GM12864 (cell line): ENCODE measurements around the gene HSF5.
A peak's percentile ranks its signal among the peaks of the same experiment; 100 is the strongest.

Experiments
- DNase-seq: peaks from one replicate; pipeline ENCODE4 v3.0.0-alpha.2; 2011; ENCODE audit warnings: low read depth
- H3K4me3 ChIP-seq: 2 replicates; pipeline ENCODE4 v1.5.1; 2011; ENCODE audit warnings: mild to moderate bottlenecking, low read depth, low read length, control low read depth
- CTCF ChIP-seq: IDR thresholded peaks from 2 replicates; pipeline ENCODE4 v1.5.1; 2011; ENCODE audit warnings: low read depth, mild to moderate bottlenecking, moderate library complexity, low read length, control low read depth, inconsistent platforms; ENCODE audit errors: missing control alignments

HSF5 gene

DNA sequence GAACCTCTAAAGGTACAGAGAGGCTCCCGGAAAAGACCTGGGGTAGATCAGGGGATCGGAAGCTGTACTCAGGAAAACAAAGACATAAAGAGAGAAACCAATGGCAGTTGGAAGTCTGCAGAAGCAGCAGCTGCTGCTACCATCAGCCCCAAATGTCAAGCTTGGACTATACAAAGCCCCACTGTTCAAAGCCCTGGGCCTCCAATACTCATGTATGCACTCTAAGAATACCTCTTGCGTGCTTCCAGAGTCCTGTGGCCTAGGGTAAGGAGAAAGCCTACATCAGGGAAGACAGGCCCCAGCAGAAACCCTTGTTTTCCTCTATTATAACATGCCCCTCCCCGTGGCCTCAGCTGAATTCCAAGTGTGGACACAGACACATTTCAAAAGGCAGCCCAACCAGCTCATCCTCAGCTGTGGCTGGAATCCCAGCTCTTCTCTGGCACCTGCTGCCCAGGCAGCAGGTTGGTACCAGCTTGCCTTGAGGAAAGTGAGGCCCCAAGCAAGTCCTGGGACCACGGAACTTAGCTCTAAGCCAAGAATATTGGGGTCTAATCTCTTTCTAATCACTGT lies 45.5 kb upstream of the HSF5 start:
- TF ChIP-seq CTCF = no peak
- no peak for DNase-seq
- H3K4me3 ChIP-seq = no peak overlapping the region

DNA sequence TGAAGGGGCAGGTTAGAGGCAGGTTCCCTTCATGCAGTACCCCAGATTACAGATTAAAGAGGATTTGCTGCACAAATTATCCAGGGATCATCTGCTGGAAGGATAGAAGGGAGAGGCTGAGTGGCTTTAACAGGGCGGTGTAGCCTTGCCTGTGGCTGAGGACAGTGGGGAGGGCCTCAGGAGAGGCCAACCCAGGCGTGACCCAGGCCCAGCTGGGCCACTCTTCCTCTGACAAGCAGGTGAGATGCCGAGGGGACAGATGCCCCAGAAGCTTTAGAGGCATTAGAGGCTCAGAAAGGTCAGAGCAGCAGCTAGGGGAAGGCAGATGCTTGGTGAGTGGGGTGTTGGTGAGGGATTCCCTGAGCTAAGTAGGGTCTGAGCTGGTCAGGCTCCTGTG lies 44.3 kb upstream of the HSF5 start:
- DNase-seq = no peak
- no peak overlapping the region for H3K4me3 ChIP-seq
- no peak for TF ChIP-seq CTCF

GRCh38 chr17:58531661-58532554 lies 43.7 kb upstream of the HSF5 start:
- H3K4me3 ChIP-seq = peak overlapping the region; percentile 43
- TF ChIP-seq CTCF = no peak
- DNase-seq = no peak

DNA sequence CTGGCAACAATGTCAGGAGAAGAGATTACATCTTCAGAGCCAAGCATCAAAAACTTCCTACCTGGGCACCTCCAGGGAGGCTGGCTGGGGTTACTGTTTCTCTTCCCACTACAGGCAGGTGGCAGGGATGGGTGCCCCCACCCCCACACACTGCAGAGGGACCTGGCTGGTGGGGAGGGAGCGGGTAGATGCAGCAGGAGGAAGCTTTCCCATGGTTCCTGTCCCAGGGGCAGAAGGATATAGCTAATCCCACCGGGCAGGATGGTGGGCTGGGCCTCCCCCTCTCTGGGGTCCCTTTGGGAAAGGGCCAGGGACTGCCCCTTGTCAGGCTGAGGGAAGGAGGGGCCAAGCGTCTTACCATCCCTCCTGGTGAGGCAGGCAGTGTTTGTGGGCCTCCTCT lies 42.9 kb upstream of the HSF5 start:
- no peak for TF ChIP-seq CTCF
- H3K4me3 ChIP-seq = no peak overlapping the region; the same call in 1 of the 2 replicates

DNA sequence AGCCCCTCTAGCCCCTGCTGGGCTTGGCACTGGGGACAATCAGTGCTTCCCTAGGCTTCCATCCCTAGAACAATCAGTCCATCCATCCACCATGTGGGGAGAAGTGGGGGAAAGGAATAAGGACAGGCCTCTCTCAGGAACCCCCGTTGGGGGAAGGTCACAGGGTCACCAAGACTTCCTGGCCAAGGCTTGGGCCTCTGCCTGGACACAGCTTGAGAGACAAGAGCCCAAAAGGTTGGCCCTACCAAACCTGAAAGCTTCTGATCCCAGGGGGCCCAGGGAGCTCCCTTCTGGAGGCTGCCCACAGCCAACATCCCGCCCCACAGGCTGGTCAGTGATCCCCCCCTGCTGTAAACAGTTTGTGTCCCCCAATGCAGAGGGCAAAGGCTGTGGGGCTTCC lies 42.4 kb upstream of the HSF5 start:
- no peak for TF ChIP-seq CTCF
- no peak overlapping the region for H3K4me3 ChIP-seq
- DNase-seq = no peak

More for the DNA sequence above, 42.9 kb upstream of the HSF5 start:
- DNase-seq = no peak

GRCh38 chr17:58529275-58529674 lies 41.1 kb upstream of the HSF5 start:
- H3K4me3 ChIP-seq = no peak overlapping the region
- TF ChIP-seq CTCF = no peak
- DNase-seq = no peak
